Fibroblast of lung (primary cell): ENCODE measurements around the gene EMP3.

ENCODE experiments used
- EZH2 ChIP-seq: IDR thresholded peaks from 2 replicates; pipeline ENCODE4 v1.5.1; 2012; ENCODE audit warnings: low read length, control low read depth, mild to moderate bottlenecking; ENCODE audit errors: missing control alignments
- TF ChIP-seq, protein P1 (sequence below), 2 donors: IDR thresholded peaks in 1 of 2; conservative IDR thresholded peaks in 1 of 2; 1 replicate in 1 of 2; 2 replicates in 1 of 2; pipeline ENCODE4 v1.5.1; 2011 to 2012; ENCODE audit warnings: low read length in 2 of 2, control low read depth in 1 of 2, inconsistent platforms in 1 of 2, low read depth in 1 of 2, mild to moderate bottlenecking in 1 of 2

DNA sequence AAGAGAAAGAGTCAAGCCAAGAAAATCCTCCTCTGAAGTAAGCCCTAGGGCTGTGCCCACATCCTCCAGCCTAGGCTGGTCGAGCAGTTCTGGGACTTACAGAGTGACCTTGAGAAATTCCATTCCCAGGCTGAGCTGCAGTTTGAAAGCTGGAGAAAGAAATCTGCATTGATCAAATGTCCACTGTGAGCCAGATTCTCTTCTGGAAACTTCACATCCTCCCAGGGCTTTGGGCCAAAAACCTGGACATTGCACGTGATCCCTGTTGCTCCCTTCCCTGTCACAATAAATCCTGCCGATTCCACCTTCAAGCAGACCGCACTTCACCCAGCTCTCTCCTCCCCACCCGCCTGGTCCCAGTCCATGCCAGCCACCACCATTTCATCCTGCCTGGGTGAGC, 22.7 kb downstream of the EMP3 start:
- TF ChIP-seq, protein P1, sequence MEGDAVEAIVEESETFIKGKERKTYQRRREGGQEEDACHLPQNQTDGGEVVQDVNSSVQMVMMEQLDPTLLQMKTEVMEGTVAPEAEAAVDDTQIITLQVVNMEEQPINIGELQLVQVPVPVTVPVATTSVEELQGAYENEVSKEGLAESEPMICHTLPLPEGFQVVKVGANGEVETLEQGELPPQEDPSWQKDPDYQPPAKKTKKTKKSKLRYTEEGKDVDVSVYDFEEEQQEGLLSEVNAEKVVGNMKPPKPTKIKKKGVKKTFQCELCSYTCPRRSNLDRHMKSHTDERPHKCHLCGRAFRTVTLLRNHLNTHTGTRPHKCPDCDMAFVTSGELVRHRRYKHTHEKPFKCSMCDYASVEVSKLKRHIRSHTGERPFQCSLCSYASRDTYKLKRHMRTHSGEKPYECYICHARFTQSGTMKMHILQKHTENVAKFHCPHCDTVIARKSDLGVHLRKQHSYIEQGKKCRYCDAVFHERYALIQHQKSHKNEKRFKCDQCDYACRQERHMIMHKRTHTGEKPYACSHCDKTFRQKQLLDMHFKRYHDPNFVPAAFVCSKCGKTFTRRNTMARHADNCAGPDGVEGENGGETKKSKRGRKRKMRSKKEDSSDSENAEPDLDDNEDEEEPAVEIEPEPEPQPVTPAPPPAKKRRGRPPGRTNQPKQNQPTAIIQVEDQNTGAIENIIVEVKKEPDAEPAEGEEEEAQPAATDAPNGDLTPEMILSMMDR (conservative IDR thresholded peaks at IDR 0.05 in 1 of 2, IDR thresholded peaks at IDR 0.05 in 1 of 2; ENCODE audit: low read depth in 1 of 2, low read length in 2 of 2), result no peak
- no peak for TF ChIP-seq EZH2
